Measurements from ENCODE around the gene IMPACT. TPM values are rescaled to one million over a fixed set of nuclear protein-coding genes. Genes with fewer than 3 reads are reported as not detected.

Gene IMPACT
- total and polyA plus RNA-seq, 2 of the 4 experiments (the other 2 are of a cell fraction), result 11.8 to 13.8 TPM

DNA sequence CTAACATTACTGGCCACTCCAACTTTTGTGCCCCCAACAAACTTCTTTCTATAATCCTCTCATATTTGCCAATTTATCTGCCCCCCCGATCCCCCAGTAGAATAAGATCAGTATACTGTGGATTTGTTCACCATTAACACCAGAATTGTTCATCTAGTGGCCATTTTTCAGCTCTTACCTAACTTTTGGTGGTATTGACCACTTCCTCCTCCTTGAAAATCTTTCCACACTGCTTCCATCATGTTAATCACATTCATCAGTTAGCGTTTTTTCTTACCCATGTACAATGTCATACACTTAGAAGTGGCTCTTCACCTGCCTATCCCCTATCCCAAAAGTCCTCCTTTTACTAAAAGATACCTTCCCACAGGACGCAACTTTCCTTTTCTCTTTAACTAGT lies 6.1 kb downstream of the IMPACT start:
- no peak overlapping the region for H2BK120ac ChIP-seq (ENCODE audit: low read depth, low read length)
- no peak overlapping the region for H3K27ac ChIP-seq (ENCODE audit: insufficient read depth, low read length)
- H3K79me1 ChIP-seq (ENCODE audit: low read depth in 1 of 2, low read length in 2 of 2), result peaks cover 10 to 16% of the 10 kb centered on the region in 2 experiments
- intact Hi-C loops (cut with micrococcal nuclease), result no loop called here
- no peaks in the 10 kb centered on the region for H4K20me1 ChIP-seq (ENCODE audit: insufficient read depth, low read length)
- H3K4me2 ChIP-seq (ENCODE audit: low read depth, low read length), result no peak overlapping the region
- H4K91ac ChIP-seq (ENCODE audit: insufficient read depth, low read depth, low read length), result no peak overlapping the region
- dilution Hi-C loops (cut with HindIII; ENCODE audit: low sequenced_read_pairs, unreplicated experiment), result no loop called here
- H3K4me1 ChIP-seq (ENCODE audit: control insufficient read depth, insufficient read depth, low read length), result no peaks in the 10 kb centered on the region
- no peak overlapping the region for H3K4me3 ChIP-seq (ENCODE audit: insufficient read depth, low read depth, low read length)
- H3K9ac ChIP-seq (ENCODE audit: low read depth, low read length), result no peak overlapping the region
- no peak overlapping the region for H2BK5ac ChIP-seq (ENCODE audit: low read depth, low read length, poor library complexity, severe bottlenecking)
- no peak overlapping the region for H3K14ac ChIP-seq (replicated peaks; ENCODE audit: low read depth, low read length)
- DNase-seq (no peak), ATAC-seq (ENCODE audit: low read depth) (no peak)
- WGBS, 2 experiments (ENCODE audit: extremely low coverage in 2 of 2, insufficient read length in 1 of 2), result 100% methylated on average over 2 of the region's 3 CpGs; no CpG with 5 or more reads in 1 of the 2 experiments
- no TSS peak for BruUV-seq (replicated peaks)
- H3K56ac ChIP-seq (ENCODE audit: extremely low read depth, insufficient read depth, low read length), result no peak overlapping the region
- H3K9me1 ChIP-seq (ENCODE audit: insufficient read depth, low read length), result peaks cover 3% of the 10 kb centered on the region
- H3K18ac ChIP-seq (ENCODE audit: low read depth, low read length), result no peak overlapping the region
- H2BK15ac ChIP-seq (ENCODE audit: low read depth, low read length), result no peak overlapping the region
- no peak overlapping the region for H2AK9ac ChIP-seq (replicated peaks; ENCODE audit: low read depth, low read length, poor library complexity)
- no peaks in the 10 kb centered on the region for H3K27me3 ChIP-seq (ENCODE audit: control insufficient read depth, insufficient read depth, low read length)
- H4K8ac ChIP-seq (ENCODE audit: low read depth in 2 of 2, low read length in 2 of 2), result no peak overlapping the region
- no peak overlapping the region for H3K4ac ChIP-seq (ENCODE audit: low read depth, low read length)
- ChIA-PET CTCF (no interaction called here), POLR2A (ENCODE audit: unreplicated experiment) (no interaction called here)
- no peak overlapping the region for H3K23ac ChIP-seq (ENCODE audit: low read depth, low read length)
- in situ Hi-C loops (cut with MboI; ENCODE audit: low sequenced_read_pairs), result no loop called here
- no peak overlapping the region for H2AK5ac ChIP-seq (ENCODE audit: low read depth, low read length)
- TF ChIP-seq RFX5 (IDR thresholded peaks at IDR 0.05; ENCODE audit: low read depth, low read length), result no peak
- no peak for TF ChIP-seq POLR2A (IDR thresholded peaks at IDR 0.05; ENCODE audit: low read depth, low read length)
- TF ChIP-seq MXI1 (IDR thresholded peaks at IDR 0.05; ENCODE audit: borderline replicate concordance, low read depth, low read length), result no peak
- no peak for TF ChIP-seq RCOR1 (IDR thresholded peaks at IDR 0.05; ENCODE audit: insufficient replicate concordance, low read length)
- TF ChIP-seq, protein P1, sequence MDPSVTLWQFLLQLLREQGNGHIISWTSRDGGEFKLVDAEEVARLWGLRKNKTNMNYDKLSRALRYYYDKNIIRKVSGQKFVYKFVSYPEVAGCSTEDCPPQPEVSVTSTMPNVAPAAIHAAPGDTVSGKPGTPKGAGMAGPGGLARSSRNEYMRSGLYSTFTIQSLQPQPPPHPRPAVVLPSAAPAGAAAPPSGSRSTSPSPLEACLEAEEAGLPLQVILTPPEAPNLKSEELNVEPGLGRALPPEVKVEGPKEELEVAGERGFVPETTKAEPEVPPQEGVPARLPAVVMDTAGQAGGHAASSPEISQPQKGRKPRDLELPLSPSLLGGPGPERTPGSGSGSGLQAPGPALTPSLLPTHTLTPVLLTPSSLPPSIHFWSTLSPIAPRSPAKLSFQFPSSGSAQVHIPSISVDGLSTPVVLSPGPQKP (IDR thresholded peaks at IDR 0.05; ENCODE audit: borderline replicate concordance, low read depth, low read length), result no peak
- TF ChIP-seq CTCF (conservative IDR thresholded peaks at IDR 0.05; ENCODE audit: low read depth, low read length), result no peak
- TF ChIP-seq RAD21 (IDR thresholded peaks at IDR 0.05; ENCODE audit: low read length), result no peak
- TF ChIP-seq MAFK (IDR thresholded peaks at IDR 0.05; ENCODE audit: low read depth, low read length), result no peak
- no peak for TF ChIP-seq MAZ (IDR thresholded peaks at IDR 0.05; ENCODE audit: borderline replicate concordance, low read depth, low read length)
- no peak for TF ChIP-seq SMC3 (IDR thresholded peaks at IDR 0.05; ENCODE audit: low read depth, low read length)
- no peak for TF ChIP-seq NFE2L2 (IDR thresholded peaks at IDR 0.05; ENCODE audit: low read depth, low read length)
- no peak for TF ChIP-seq FOS (IDR thresholded peaks at IDR 0.05; ENCODE audit: low read depth, low read length)
- TF ChIP-seq USF2 (IDR thresholded peaks at IDR 0.05; ENCODE audit: low read depth, low read length), result no peak
- no peak for TF ChIP-seq CHD1 (IDR thresholded peaks at IDR 0.05; ENCODE audit: low read depth, low read length)
- no peak overlapping the region for H2BK20ac ChIP-seq (ENCODE audit: low read depth, low read length)
- H4K5ac ChIP-seq (ENCODE audit: low read depth, low read length), result no peak overlapping the region
- peaks cover 5% of the 10 kb centered on the region; the same call in 1 of the 2 replicates for H3K36me3 ChIP-seq (ENCODE audit: control insufficient read depth, insufficient read depth, low read length)
- H2AFZ ChIP-seq (replicated peaks; ENCODE audit: low read length, poor library complexity), result no peak overlapping the region
- H3K9me3 ChIP-seq (ENCODE audit: control insufficient read depth, insufficient read depth, low read length), result no peaks in the 10 kb centered on the region
